ENCODE results near the gene ATP2C2. TPM values are rescaled to one million over a fixed set of nuclear protein-coding genes. Genes with fewer than 3 reads are reported as not detected.
"Not testable (repeated sequence)": the region's sequence is repeated elsewhere in the genome, so short reads cannot be mapped to it uniquely, and the experiment has no call there.

ATP2C2 gene
- polyA plus RNA-seq, 1 of the 3 experiments (the other 2 are of a cell fraction), result 0.33 TPM

DNA sequence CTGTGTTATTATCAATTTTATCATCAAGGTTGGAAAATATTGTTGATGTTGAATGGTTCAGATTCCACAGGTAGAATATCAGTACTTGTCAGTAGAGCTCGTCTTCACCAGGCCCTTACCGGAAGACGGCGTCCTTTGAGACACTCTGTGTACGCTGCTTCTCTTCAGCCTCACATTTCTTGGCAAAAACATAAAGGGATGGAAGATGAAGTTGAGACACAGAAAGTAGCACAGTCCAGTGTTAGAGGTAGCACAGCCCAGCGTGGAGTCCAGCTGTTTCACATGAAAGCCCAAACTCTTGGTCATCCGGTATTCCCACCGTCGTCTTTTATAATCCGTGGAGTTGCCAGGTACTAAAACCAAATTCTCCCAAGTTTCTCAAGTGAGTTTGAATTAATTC, 30.4 kb downstream of the ATP2C2 start:
- TF ChIP-seq, protein P1, sequence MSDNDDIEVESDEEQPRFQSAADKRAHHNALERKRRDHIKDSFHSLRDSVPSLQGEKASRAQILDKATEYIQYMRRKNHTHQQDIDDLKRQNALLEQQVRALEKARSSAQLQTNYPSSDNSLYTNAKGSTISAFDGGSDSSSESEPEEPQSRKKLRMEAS (IDR thresholded peaks at IDR 0.05; ENCODE audit: low read depth), result no peak
- CTCF ChIA-PET, result no interaction called here
- Histone ChIP-seq H3K4me3 (ENCODE audit: low read depth in 2 of 2, low read length in 1 of 2) (no peak overlapping the region), H3K36me3 (replicated peaks in 1 of 2; ENCODE audit: control insufficient read depth in 1 of 2, insufficient read depth in 2 of 2, low read length in 1 of 2) (no peaks in the 10 kb centered on the region), H3K27ac (ENCODE audit: low read depth in 2 of 2, low read length in 1 of 2) (no peak overlapping the region), H3K79me2 (ENCODE audit: insufficient read depth) (no peaks in the 10 kb centered on the region), H4K20me1 (ENCODE audit: insufficient read depth) (no peaks in the 10 kb centered on the region), H3F3A (replicated peaks; ENCODE audit: insufficient read depth) (no peaks in the 10 kb centered on the region), H3K4me1 (ENCODE audit: control insufficient read depth in 1 of 2, insufficient read depth in 2 of 2, low read depth in 1 of 2, low read length in 1 of 2) (no peaks in the 10 kb centered on the region), H3K9ac (no peak overlapping the region), H2AFZ (ENCODE audit: low read depth) (no peak overlapping the region), H3K9me3 (no peaks in the 10 kb centered on the region), H3K4me2 (no peak overlapping the region), H3K27me3 (ENCODE audit: insufficient read depth) (peaks cover 20% of the 10 kb centered on the region; the same call in 1 of the 2 replicates), H3K9me2 (no peaks in the 10 kb centered on the region)
- DNase-seq, result no peak
- POLR2A ChIA-PET, result no interaction called here
- 53% methylated on average over 10 of the region's 10 CpGs for WGBS (ENCODE audit: low lambda C conversion rate)

DNA sequence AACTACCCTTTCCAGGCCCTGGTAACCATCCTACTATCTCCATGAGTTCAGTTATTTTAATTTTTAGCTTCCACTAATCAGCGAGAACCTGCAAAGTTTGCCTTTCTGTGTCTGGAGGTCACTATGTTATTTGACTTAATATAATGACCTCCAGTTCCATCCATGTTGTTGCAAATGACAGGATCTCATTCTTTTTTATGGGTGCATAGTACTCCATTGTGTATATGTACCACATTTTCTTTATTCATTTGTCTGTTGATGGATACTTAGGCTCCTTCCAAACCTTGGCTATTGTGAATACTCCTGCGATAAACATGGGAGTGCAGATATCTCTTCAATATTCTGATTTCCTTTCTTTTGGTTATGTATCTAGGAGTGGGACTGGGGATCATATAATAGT, 31.6 kb downstream of the ATP2C2 start:
- H3K4me3 ChIP-seq (ENCODE audit: low read depth in 2 of 2, low read length in 1 of 2); POLR2A ChIA-PET; CTCF ChIA-PET; H3K36me3 ChIP-seq (replicated peaks in 1 of 2; ENCODE audit: control insufficient read depth in 1 of 2, insufficient read depth in 2 of 2, low read length in 1 of 2); H3K79me2 ChIP-seq (ENCODE audit: insufficient read depth); H3K4me2 ChIP-seq; H4K20me1 ChIP-seq (ENCODE audit: insufficient read depth); H2AFZ ChIP-seq (ENCODE audit: low read depth); H3K27ac ChIP-seq (ENCODE audit: low read depth in 2 of 2, low read length in 1 of 2); H3K9me2 ChIP-seq; H3K9me3 ChIP-seq; H3K9ac ChIP-seq; H3F3A ChIP-seq (replicated peaks; ENCODE audit: insufficient read depth); DNase-seq; H3K4me1 ChIP-seq (ENCODE audit: control insufficient read depth in 1 of 2, insufficient read depth in 2 of 2, low read depth in 1 of 2, low read length in 1 of 2): not testable (repeated sequence)
- H3K27me3 ChIP-seq (ENCODE audit: insufficient read depth), result peaks cover 23% of the 10 kb centered on the region; the same call in 1 of the 2 replicates
- 30% methylated on average over 2 of the region's 2 CpGs for WGBS (ENCODE audit: low lambda C conversion rate)

DNA sequence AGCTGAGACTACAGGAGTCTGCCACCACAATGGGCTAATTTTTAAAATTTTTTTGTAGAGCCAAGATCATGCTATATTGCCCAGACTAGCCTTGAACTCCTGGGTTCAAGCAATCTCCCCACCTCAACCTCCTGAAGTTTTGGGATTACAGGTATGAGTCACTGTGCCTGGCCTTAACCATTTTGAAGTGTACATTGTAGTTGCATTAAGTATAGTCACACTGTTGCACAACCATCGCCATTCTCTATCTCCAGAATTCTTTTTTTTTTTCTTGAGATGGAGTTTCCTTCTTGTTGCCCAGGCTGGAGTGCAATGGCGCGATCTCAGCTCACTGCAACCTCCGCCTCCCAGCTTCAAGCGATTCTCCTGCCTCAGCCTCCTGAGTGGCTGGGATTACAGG, 35.1 kb downstream of the ATP2C2 start:
- H3K9ac ChIP-seq, CTCF ChIA-PET: not testable (repeated sequence)
- H3K27me3 ChIP-seq (ENCODE audit: insufficient read depth), result peaks cover 13% of the 10 kb centered on the region; the same call in 1 of the 2 replicates

DNA sequence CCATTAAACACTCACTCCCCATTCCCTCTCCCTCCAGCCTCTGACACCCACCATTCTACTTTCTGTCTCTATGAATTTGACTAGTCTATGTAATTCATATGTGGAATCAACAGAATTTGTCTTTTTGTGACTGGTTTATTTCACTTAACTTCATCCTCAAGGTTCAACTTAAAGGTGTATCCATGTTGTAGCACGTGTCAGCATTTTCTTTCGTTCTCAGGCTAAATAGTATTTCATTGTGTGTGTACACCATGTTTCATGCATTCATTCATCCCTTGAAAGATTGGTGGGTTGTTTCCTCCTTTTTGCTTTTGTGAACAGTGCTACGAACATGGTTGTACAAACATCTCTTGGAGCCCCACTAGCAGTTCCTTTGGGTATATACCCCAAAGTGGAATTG, 36.0 kb downstream of the ATP2C2 start:
- no peaks in the 10 kb centered on the region for H3K9me3 ChIP-seq
- no peak overlapping the region for H3K27ac ChIP-seq (ENCODE audit: low read depth in 2 of 2, low read length in 1 of 2)
- DNase-seq, result no peak
- WGBS (ENCODE audit: low lambda C conversion rate), result 27% methylated on average over 3 of the region's 3 CpGs
- ChIA-PET POLR2A (no interaction called here), CTCF (no interaction called here)
- H3F3A ChIP-seq (replicated peaks; ENCODE audit: insufficient read depth), result no peaks in the 10 kb centered on the region
- H3K36me3 ChIP-seq (replicated peaks in 1 of 2; ENCODE audit: control insufficient read depth in 1 of 2, insufficient read depth in 2 of 2, low read length in 1 of 2), result no peaks in the 10 kb centered on the region
- H3K4me2 ChIP-seq, result no peak overlapping the region
- H3K9ac ChIP-seq, result no peak overlapping the region
- H3K4me3 ChIP-seq (ENCODE audit: low read depth in 2 of 2, low read length in 1 of 2), result no peak overlapping the region
- peaks cover 13% of the 10 kb centered on the region; the same call in 1 of the 2 replicates for H3K27me3 ChIP-seq (ENCODE audit: insufficient read depth)
- no peaks in the 10 kb centered on the region for H4K20me1 ChIP-seq (ENCODE audit: insufficient read depth)
- peaks cover 0 to 5% of the 10 kb centered on the region in 2 experiments; a peak in 1 of 4 replicates for H3K4me1 ChIP-seq (ENCODE audit: control insufficient read depth in 1 of 2, insufficient read depth in 2 of 2, low read depth in 1 of 2, low read length in 1 of 2)
- H3K9me2 ChIP-seq, result no peaks in the 10 kb centered on the region
- no peaks in the 10 kb centered on the region for H3K79me2 ChIP-seq (ENCODE audit: insufficient read depth)
- H2AFZ ChIP-seq (ENCODE audit: low read depth), result no peak overlapping the region
- no peak for TF ChIP-seq JUND (IDR thresholded peaks at IDR 0.05)
- no peak for TF ChIP-seq GATA2 (CRISPR knock-in tag; IDR thresholded peaks at IDR 0.05)
- TF ChIP-seq EZH2phosphoT487 (IDR thresholded peaks at IDR 0.05; ENCODE audit: borderline replicate concordance, low read depth), result no peak
- TF ChIP-seq FOXJ3 (CRISPR knock-in tag; IDR thresholded peaks at IDR 0.05), result no peak
- no peak for TF ChIP-seq GABPA (IDR thresholded peaks at IDR 0.05; ENCODE audit: low read depth)
- TF ChIP-seq CHD2 (IDR thresholded peaks at IDR 0.05; ENCODE audit: low read length, partially characterized antibody), result no peak
- TF ChIP-seq, protein P2, sequence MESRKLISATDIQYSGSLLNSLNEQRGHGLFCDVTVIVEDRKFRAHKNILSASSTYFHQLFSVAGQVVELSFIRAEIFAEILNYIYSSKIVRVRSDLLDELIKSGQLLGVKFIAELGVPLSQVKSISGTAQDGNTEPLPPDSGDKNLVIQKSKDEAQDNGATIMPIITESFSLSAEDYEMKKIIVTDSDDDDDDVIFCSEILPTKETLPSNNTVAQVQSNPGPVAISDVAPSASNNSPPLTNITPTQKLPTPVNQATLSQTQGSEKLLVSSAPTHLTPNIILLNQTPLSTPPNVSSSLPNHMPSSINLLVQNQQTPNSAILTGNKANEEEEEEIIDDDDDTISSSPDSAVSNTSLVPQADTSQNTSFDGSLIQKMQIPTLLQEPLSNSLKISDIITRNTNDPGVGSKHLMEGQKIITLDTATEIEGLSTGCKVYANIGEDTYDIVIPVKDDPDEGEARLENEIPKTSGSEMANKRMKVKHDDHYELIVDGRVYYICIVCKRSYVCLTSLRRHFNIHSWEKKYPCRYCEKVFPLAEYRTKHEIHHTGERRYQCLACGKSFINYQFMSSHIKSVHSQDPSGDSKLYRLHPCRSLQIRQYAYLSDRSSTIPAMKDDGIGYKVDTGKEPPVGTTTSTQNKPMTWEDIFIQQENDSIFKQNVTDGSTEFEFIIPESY (IDR thresholded peaks at IDR 0.05; ENCODE audit: borderline replicate concordance, low read depth), result no peak
- TF ChIP-seq, protein P3, sequence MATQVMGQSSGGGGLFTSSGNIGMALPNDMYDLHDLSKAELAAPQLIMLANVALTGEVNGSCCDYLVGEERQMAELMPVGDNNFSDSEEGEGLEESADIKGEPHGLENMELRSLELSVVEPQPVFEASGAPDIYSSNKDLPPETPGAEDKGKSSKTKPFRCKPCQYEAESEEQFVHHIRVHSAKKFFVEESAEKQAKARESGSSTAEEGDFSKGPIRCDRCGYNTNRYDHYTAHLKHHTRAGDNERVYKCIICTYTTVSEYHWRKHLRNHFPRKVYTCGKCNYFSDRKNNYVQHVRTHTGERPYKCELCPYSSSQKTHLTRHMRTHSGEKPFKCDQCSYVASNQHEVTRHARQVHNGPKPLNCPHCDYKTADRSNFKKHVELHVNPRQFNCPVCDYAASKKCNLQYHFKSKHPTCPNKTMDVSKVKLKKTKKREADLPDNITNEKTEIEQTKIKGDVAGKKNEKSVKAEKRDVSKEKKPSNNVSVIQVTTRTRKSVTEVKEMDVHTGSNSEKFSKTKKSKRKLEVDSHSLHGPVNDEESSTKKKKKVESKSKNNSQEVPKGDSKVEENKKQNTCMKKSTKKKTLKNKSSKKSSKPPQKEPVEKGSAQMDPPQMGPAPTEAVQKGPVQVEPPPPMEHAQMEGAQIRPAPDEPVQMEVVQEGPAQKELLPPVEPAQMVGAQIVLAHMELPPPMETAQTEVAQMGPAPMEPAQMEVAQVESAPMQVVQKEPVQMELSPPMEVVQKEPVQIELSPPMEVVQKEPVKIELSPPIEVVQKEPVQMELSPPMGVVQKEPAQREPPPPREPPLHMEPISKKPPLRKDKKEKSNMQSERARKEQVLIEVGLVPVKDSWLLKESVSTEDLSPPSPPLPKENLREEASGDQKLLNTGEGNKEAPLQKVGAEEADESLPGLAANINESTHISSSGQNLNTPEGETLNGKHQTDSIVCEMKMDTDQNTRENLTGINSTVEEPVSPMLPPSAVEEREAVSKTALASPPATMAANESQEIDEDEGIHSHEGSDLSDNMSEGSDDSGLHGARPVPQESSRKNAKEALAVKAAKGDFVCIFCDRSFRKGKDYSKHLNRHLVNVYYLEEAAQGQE (IDR thresholded peaks at IDR 0.05; ENCODE audit: low read depth, low read length), result no peak

More for the DNA sequence above, 35.1 kb downstream of the ATP2C2 start:
- WGBS (ENCODE audit: low lambda C conversion rate), result 86% methylated on average over 5 of the region's 5 CpGs
- H3K4me1 ChIP-seq (ENCODE audit: control insufficient read depth in 1 of 2, insufficient read depth in 2 of 2, low read depth in 1 of 2, low read length in 1 of 2); H3K27ac ChIP-seq (ENCODE audit: low read depth in 2 of 2, low read length in 1 of 2); H3K79me2 ChIP-seq (ENCODE audit: insufficient read depth); H3F3A ChIP-seq (replicated peaks; ENCODE audit: insufficient read depth); H3K9me3 ChIP-seq; H3K4me2 ChIP-seq; DNase-seq; H4K20me1 ChIP-seq (ENCODE audit: insufficient read depth); H3K9me2 ChIP-seq; H3K4me3 ChIP-seq (ENCODE audit: low read depth in 2 of 2, low read length in 1 of 2); H3K36me3 ChIP-seq (replicated peaks in 1 of 2; ENCODE audit: control insufficient read depth in 1 of 2, insufficient read depth in 2 of 2, low read length in 1 of 2); POLR2A ChIA-PET; H2AFZ ChIP-seq (ENCODE audit: low read depth): not testable (repeated sequence)

Data from SK-N-SH (cell line).